ENCODE results near the gene AZGP1. TPM values are rescaled to one million over a fixed set of nuclear protein-coding genes. Genes with fewer than 3 reads are reported as not detected.
A peak's percentile ranks its signal among the peaks of the same experiment; 100 is the strongest.

AZGP1 gene
- total and polyA plus RNA-seq, 2 of the 13 experiments (the other 11 are each of a cell fraction or from before 2014, with no cell fraction given): 93.8 to 229 TPM

- H3K4me1 ChIP-seq (ENCODE audit: insufficient read depth, low read length): peaks cover 78% of the 10 kb centered on the region
- TF ChIP-seq PITX1 (CRISPR knock-in tag; IDR thresholded peaks at IDR 0.05) (no peak), FUBP1 (CRISPR knock-in tag; IDR thresholded peaks at IDR 0.05; ENCODE audit: borderline replicate concordance) (no peak), ZFP36L1 (CRISPR knock-in tag; IDR thresholded peaks at IDR 0.05) (no peak), ZNF652 (CRISPR knock-in tag; IDR thresholded peaks at IDR 0.05; ENCODE audit: borderline replicate concordance, low read depth) (0 out of 2 replicates have a peak, but pooled peaks have one; percentile 21), SNAI1 (CRISPR knock-in tag; IDR thresholded peaks at IDR 0.05; ENCODE audit: borderline replicate concordance) (no peak), ZBTB20 (CRISPR knock-in tag; IDR thresholded peaks at IDR 0.05; ENCODE audit: borderline replicate concordance, low read depth) (no peak), SIX4 (CRISPR knock-in tag; IDR thresholded peaks at IDR 0.05) (no peak), RARG (CRISPR knock-in tag; IDR thresholded peaks at IDR 0.05; ENCODE audit: low read depth) (no peak), AHR (CRISPR knock-in tag; IDR thresholded peaks at IDR 0.05) (no peak), THAP7 (CRISPR knock-in tag; IDR thresholded peaks at IDR 0.05) (no peak), ARID3A (IDR thresholded peaks at IDR 0.05; ENCODE audit: low read depth, low read length) (no peak), CENPX (CRISPR knock-in tag; IDR thresholded peaks at IDR 0.05) (no peak), ZNF570 (CRISPR knock-in tag; IDR thresholded peaks at IDR 0.05; ENCODE audit: borderline replicate concordance) (no peak), EP300 (IDR thresholded peaks at IDR 0.05; ENCODE audit: low read depth in 2 of 2, low read length in 2 of 2) (peak in 1 of 2 experiments; percentile 27; a peak in 1 of 4 replicates), EP300 (CRISPR knock-in tag; IDR thresholded peaks at IDR 0.05; ENCODE audit: borderline replicate concordance) (no peak), ZNF558 (CRISPR knock-in tag; IDR thresholded peaks at IDR 0.05; ENCODE audit: borderline replicate concordance) (no peak), ZFY (CRISPR knock-in tag; IDR thresholded peaks at IDR 0.05) (no peak), SALL1 (CRISPR knock-in tag; IDR thresholded peaks at IDR 0.05) (0 out of 2 replicates have a peak, but pooled peaks have one; percentile 14), CEBPG (CRISPR knock-in tag; IDR thresholded peaks at IDR 0.05) (peak; percentile 54), RBFOX2 (IDR thresholded peaks at IDR 0.05; ENCODE audit: low read depth, low read length) (0 out of 2 replicates have a peak, but pooled peaks have one; percentile 25), NR1H2 (CRISPR knock-in tag; IDR thresholded peaks at IDR 0.05; ENCODE audit: borderline replicate concordance, low read depth) (no peak), ZNF816 (CRISPR knock-in tag; IDR thresholded peaks at IDR 0.05; ENCODE audit: borderline replicate concordance) (no peak), SRY (CRISPR knock-in tag; IDR thresholded peaks at IDR 0.05) (no peak)
These were observed 46.8 kb upstream of the AZGP1 start for GRCh38 chr7:100022621-100023020.

More at GRCh38 chr7:100022621-100023020, 46.8 kb upstream of the AZGP1 start:
- peak; percentile 63 for ATAC-seq
- Histone ChIP-seq H3K9me3 (ENCODE audit: low read length) (no peaks in the 10 kb centered on the region), H3K9ac (ENCODE audit: insufficient read depth, low read depth, low read length) (no peak overlapping the region), H3K4me2 (ENCODE audit: low read depth, low read length) (peak overlapping the region; percentile 33; the same call in 1 of the 2 replicates), H3K36me3 (replicated peaks in 1 of 2; ENCODE audit: control insufficient read depth in 1 of 2, insufficient read depth in 2 of 2, low read length in 2 of 2) (peaks cover 19 to 58% of the 10 kb centered on the region in 2 experiments), H3K4me3 (replicated peaks in 1 of 3; ENCODE audit: insufficient read depth in 1 of 3, low read depth in 2 of 3, low read length in 3 of 3) (no peak overlapping the region), H3K27me3 (ENCODE audit: control insufficient read depth in 1 of 2, insufficient read depth in 2 of 2, low read length in 2 of 2) (no peaks in the 10 kb centered on the region), H4K20me1 (ENCODE audit: insufficient read depth, low read length) (peaks cover 24% of the 10 kb centered on the region), H2AFZ (ENCODE audit: low read length) (no peak overlapping the region), H3K79me2 (ENCODE audit: insufficient read depth, low read length) (peaks cover 59% of the 10 kb centered on the region), H3K27ac (ENCODE audit: extremely low read length, insufficient read depth, low read length) (peak overlapping the region; percentile 28)
- FAIRE-seq: peak; percentile 40
- CTCF ChIA-PET (ENCODE audit: low intra/inter-chr PET ratio, low total read pairs): no interaction called here
- in situ Hi-C loops (cut with HindIII; ENCODE audit: extremely low pct_ligation_motif_present, low pct_unique_long_range_greater_than_20kb) (no loop called here), intact Hi-C loops (cut with micrococcal nuclease; ENCODE audit: unreplicated experiment) (no loop called here)
- no TSS peak for BruUV-seq (replicated peaks)
- WGBS (ENCODE audit: low lambda C conversion rate): 43% methylated on average over 5 of the region's 5 CpGs
- peak; percentile 63 for DNase-seq (ENCODE audit: low spot score)
- POLR2A ChIA-PET: interaction anchor here (0.9 to 3.1 kb wide), 5 partner anchors 15 to 78 kb away, joined by 3 to 28 read pairs (median 5); no protein-coding TSS in a partner anchor

Measured in HepG2 (cell line).